Mesenchymal stem cell (in vitro differentiated cells and primary cell): Measurements from ENCODE around the gene GDF9.

Experiments used
- DNase-seq: peaks from one replicate; pipeline ENCODE4 v3.0.0-alpha.2; 2013
- H2AFZ ChIP-seq: one replicate; pipeline ENCODE4 v1.6.1; 2013; ENCODE audit warnings: low read depth, mild to moderate bottlenecking, control low read depth, inconsistent platforms, low read length, moderate library complexity
- H2AK5ac ChIP-seq: 2 replicates; pipeline ENCODE4 v1.6.1; 2013; ENCODE audit warnings: low read length, moderate library complexity, mild to moderate bottlenecking, inconsistent platforms; ENCODE audit not compliant: severe bottlenecking
- H2BK120ac ChIP-seq: one replicate; pipeline ENCODE4 v1.6.1; 2013; ENCODE audit warnings: low read depth, mild to moderate bottlenecking, inconsistent platforms, low read length, moderate library complexity
- H2BK12ac ChIP-seq, 2 experiments: one replicate each; pipeline ENCODE4 v1.6.1; 2013; ENCODE audit warnings: inconsistent platforms in 2 of 2, low read length in 2 of 2, mild to moderate bottlenecking in 2 of 2, moderate library complexity in 2 of 2, control low read depth in 1 of 2
- H2BK15ac ChIP-seq: one replicate; pipeline ENCODE4 v1.6.1; 2013; ENCODE audit warnings: mild to moderate bottlenecking, low read depth, inconsistent platforms; ENCODE audit not compliant: poor library complexity, severe bottlenecking
- H2BK5ac ChIP-seq: 2 replicates; pipeline ENCODE4 v1.6.1; 2013; ENCODE audit warnings: low read depth, mild to moderate bottlenecking, low read length, control low read depth, inconsistent platforms; ENCODE audit not compliant: poor library complexity, severe bottlenecking
- H3K14ac ChIP-seq, 2 experiments: one replicate each; pipeline ENCODE4 v1.6.1; 2013; ENCODE audit warnings: inconsistent platforms in 2 of 2, low read length in 2 of 2, control low read depth in 1 of 2, mild to moderate bottlenecking in 1 of 2, moderate library complexity in 1 of 2
- H3K18ac ChIP-seq, 2 experiments: one replicate each; pipeline ENCODE4 v1.6.1; 2013; ENCODE audit warnings: inconsistent platforms in 2 of 2, low read length in 2 of 2, control low read depth in 1 of 2, low read depth in 1 of 2, mild to moderate bottlenecking in 1 of 2
- H3K23ac ChIP-seq, 2 experiments: one replicate each; pipeline ENCODE4 v1.6.1; 2013; ENCODE audit warnings: inconsistent platforms in 2 of 2, low read length in 2 of 2, mild to moderate bottlenecking in 2 of 2, moderate library complexity in 2 of 2, control low read depth in 1 of 2
- H3K27ac ChIP-seq: 2 replicates; pipeline ENCODE4 v1.5.1; 2013; ENCODE audit warnings: mild to moderate bottlenecking, moderate library complexity, low read length, control low read depth, inconsistent platforms; ENCODE audit not compliant: poor library complexity, severe bottlenecking
- H3K27me3 ChIP-seq, 2 experiments: 2 replicates each; pipeline versions ENCODE4 v1.6.1 to v1.7.0; 2013; ENCODE audit warnings: low read length in 2 of 2, mild to moderate bottlenecking in 2 of 2, moderate library complexity in 2 of 2, control low read depth in 1 of 2, inconsistent platforms in 1 of 2; ENCODE audit not compliant: control insufficient read depth in 1 of 2, insufficient read depth in 1 of 2
- H3K36me3 ChIP-seq, 2 experiments: 2 replicates each; pipeline versions ENCODE4 v1.6.1 to v1.7.0; 2013; ENCODE audit warnings: low read length in 2 of 2, control low read depth in 1 of 2, inconsistent platforms in 1 of 2, low read depth in 1 of 2, mild to moderate bottlenecking in 1 of 2; ENCODE audit not compliant: insufficient read depth in 2 of 2, control insufficient read depth in 1 of 2
- H3K4ac ChIP-seq, 2 experiments: one replicate each; pipeline ENCODE4 v1.6.1; 2013; ENCODE audit warnings: inconsistent platforms in 2 of 2, low read length in 2 of 2, mild to moderate bottlenecking in 2 of 2, moderate library complexity in 2 of 2, control low read depth in 1 of 2, low read depth in 1 of 2
- H3K4me1 ChIP-seq: 2 replicates; pipeline ENCODE4 v1.6.1; 2013; ENCODE audit warnings: low read depth, low read length, control low read depth; ENCODE audit not compliant: control insufficient read depth, insufficient read depth
- H3K4me2 ChIP-seq: 2 replicates; pipeline ENCODE4 v1.6.1; 2013; ENCODE audit warnings: low read length, mild to moderate bottlenecking, inconsistent platforms; ENCODE audit not compliant: poor library complexity, severe bottlenecking
- H3K4me3 ChIP-seq, 2 experiments: 2 replicates each; pipeline versions ENCODE4 v1.5.1 to v1.7.0; 2013; ENCODE audit warnings: low read length in 2 of 2, mild to moderate bottlenecking in 2 of 2, control low read depth in 1 of 2, low read depth in 1 of 2; ENCODE audit not compliant: insufficient read depth in 1 of 2
- H3K79me1 ChIP-seq: replicated peaks from 2 replicates; pipeline ENCODE4 v1.6.1; 2013; ENCODE audit warnings: mild to moderate bottlenecking, control low read depth, low read length, inconsistent platforms; ENCODE audit not compliant: poor library complexity, severe bottlenecking
- H3K9ac ChIP-seq: 2 replicates; pipeline ENCODE4 v1.7.0; 2013; ENCODE audit warnings: mild to moderate bottlenecking, low read length, moderate library complexity
- H3K9me3 ChIP-seq: 2 replicates; pipeline ENCODE4 v1.7.0; 2013; ENCODE audit warnings: mild to moderate bottlenecking, low read length; ENCODE audit not compliant: control insufficient read depth
- H4K8ac ChIP-seq: one replicate; pipeline ENCODE4 v1.6.1; 2013; ENCODE audit warnings: inconsistent platforms, mild to moderate bottlenecking, low read length, moderate library complexity
- H4K91ac ChIP-seq: one replicate; pipeline ENCODE4 v1.6.1; 2013; ENCODE audit warnings: mild to moderate bottlenecking, low read length, inconsistent platforms
- WGBS: methylation state at CpG from one replicate; pipeline ENCODE4 v1.1.7; 2013; ENCODE audit warnings: mixed read lengths; 5-methylcytosine and 5-hydroxymethylcytosine counted together

Gene GDF9

GRCh38 chr5:132905938-132906337 lies 39.7 kb upstream of the GDF9 start:
- Histone ChIP-seq H3K14ac (no peak overlapping the region), H2AK5ac (no peak overlapping the region), H3K18ac (no peak overlapping the region), H3K27ac (no peak overlapping the region), H3K9ac (no peak overlapping the region), H3K36me3 (peaks cover 10 to 82% of the 10 kb centered on the region in 2 experiments), H3K4me2 (no peak overlapping the region), H3K79me1 (peaks cover 12% of the 10 kb centered on the region), H4K8ac (no peak overlapping the region), H2BK12ac (no peak overlapping the region), H4K91ac (no peak overlapping the region), H2BK120ac (no peak overlapping the region), H3K4me3 (no peak overlapping the region), H3K4ac (no peak overlapping the region), H3K23ac (no peak overlapping the region), H2BK5ac (no peak overlapping the region), H2AFZ (no peak overlapping the region), H3K4me1 (no peaks in the 10 kb centered on the region), H3K9me3 (no peaks in the 10 kb centered on the region), H3K27me3 (no peaks in the 10 kb centered on the region), H2BK15ac (no peak overlapping the region)
- WGBS: 45% methylated on average over 2 of the region's 2 CpGs
- DNase-seq: peak; percentile 91

GRCh38 chr5:132901730-132902129 lies 35.5 kb upstream of the GDF9 start:
- H3K23ac ChIP-seq: no peak overlapping the region
- H3K9me3 ChIP-seq: no peaks in the 10 kb centered on the region
- H3K4me1 ChIP-seq: no peaks in the 10 kb centered on the region
- peaks cover 10% of the 10 kb centered on the region for H3K79me1 ChIP-seq
- DNase-seq: no peak
- H3K4ac ChIP-seq: no peak overlapping the region
- no peak overlapping the region for H4K91ac ChIP-seq
- no peak overlapping the region for H2BK5ac ChIP-seq
- H2BK120ac ChIP-seq: no peak overlapping the region
- WGBS: 84% methylated on average over 3 of the region's 3 CpGs
- H3K4me2 ChIP-seq: no peak overlapping the region
- H3K27ac ChIP-seq: no peak overlapping the region
- no peak overlapping the region for H3K18ac ChIP-seq
- no peak overlapping the region for H3K14ac ChIP-seq
- H2AFZ ChIP-seq: no peak overlapping the region
- H3K27me3 ChIP-seq: no peaks in the 10 kb centered on the region
- H3K36me3 ChIP-seq: peaks cover 20 to 80% of the 10 kb centered on the region in 2 experiments
- H2AK5ac ChIP-seq: no peak overlapping the region
- H3K9ac ChIP-seq: no peak overlapping the region
- H4K8ac ChIP-seq: no peak overlapping the region
- no peak overlapping the region for H3K4me3 ChIP-seq
- H2BK15ac ChIP-seq: no peak overlapping the region
- H2BK12ac ChIP-seq: no peak overlapping the region

GRCh38 chr5:132901036-132901435 lies 34.8 kb upstream of the GDF9 start:
- H3K9ac ChIP-seq: no peak overlapping the region
- peaks cover 12% of the 10 kb centered on the region for H3K79me1 ChIP-seq
- peaks cover 22 to 80% of the 10 kb centered on the region in 2 experiments for H3K36me3 ChIP-seq
- no peaks in the 10 kb centered on the region for H3K4me1 ChIP-seq
- H3K9me3 ChIP-seq: no peaks in the 10 kb centered on the region
- H2AK5ac ChIP-seq: no peak overlapping the region
- no peaks in the 10 kb centered on the region for H3K27me3 ChIP-seq
- no peak overlapping the region for H3K4ac ChIP-seq
- H2BK120ac ChIP-seq: no peak overlapping the region
- no peak overlapping the region for H2BK12ac ChIP-seq
- no peak overlapping the region for H3K14ac ChIP-seq
- H3K18ac ChIP-seq: no peak overlapping the region
- WGBS: 93% methylated on average over 2 of the region's 4 CpGs
- H4K91ac ChIP-seq: no peak overlapping the region
- no peak overlapping the region for H3K4me2 ChIP-seq
- no peak overlapping the region for H4K8ac ChIP-seq
- H3K23ac ChIP-seq: no peak overlapping the region
- DNase-seq: no peak
- no peak overlapping the region for H3K27ac ChIP-seq
- H2BK5ac ChIP-seq: no peak overlapping the region
- no peak overlapping the region for H3K4me3 ChIP-seq
- H2AFZ ChIP-seq: no peak overlapping the region
- H2BK15ac ChIP-seq: no peak overlapping the region

GRCh38 chr5:132898094-132898493 lies 31.8 kb upstream of the GDF9 start:
- no peak overlapping the region for H3K4me2 ChIP-seq
- no peak overlapping the region for H2BK12ac ChIP-seq
- no peak overlapping the region for H3K14ac ChIP-seq
- peaks cover 17% of the 10 kb centered on the region for H3K79me1 ChIP-seq
- H3K4ac ChIP-seq: no peak overlapping the region
- H2BK15ac ChIP-seq: no peak overlapping the region
- H3K9ac ChIP-seq: no peak overlapping the region
- no peak overlapping the region for H3K4me3 ChIP-seq
- no peak overlapping the region for H2BK120ac ChIP-seq
- H3K18ac ChIP-seq: no peak overlapping the region
- H4K91ac ChIP-seq: no peak overlapping the region
- H3K4me1 ChIP-seq: no peaks in the 10 kb centered on the region
- no peak overlapping the region for H3K23ac ChIP-seq
- no peaks in the 10 kb centered on the region for H3K27me3 ChIP-seq
- no peak overlapping the region for H2BK5ac ChIP-seq
- peaks cover 24 to 89% of the 10 kb centered on the region in 2 experiments for H3K36me3 ChIP-seq
- WGBS: 65% methylated on average over 3 of the region's 3 CpGs
- no peak overlapping the region for H4K8ac ChIP-seq
- no peaks in the 10 kb centered on the region for H3K9me3 ChIP-seq
- no peak overlapping the region for H3K27ac ChIP-seq
- H2AFZ ChIP-seq: no peak overlapping the region
- DNase-seq: no peak
- H2AK5ac ChIP-seq: no peak overlapping the region
